ENCODE data around the gene PCLO. TPM values are rescaled to one million over a fixed set of nuclear protein-coding genes. Genes with fewer than 3 reads are reported as not detected.

PCLO gene
- total and polyA plus RNA-seq, 2 of the 4 experiments (the other 2 are of a cell fraction) = under 0.01 to 0.05 TPM

DNA sequence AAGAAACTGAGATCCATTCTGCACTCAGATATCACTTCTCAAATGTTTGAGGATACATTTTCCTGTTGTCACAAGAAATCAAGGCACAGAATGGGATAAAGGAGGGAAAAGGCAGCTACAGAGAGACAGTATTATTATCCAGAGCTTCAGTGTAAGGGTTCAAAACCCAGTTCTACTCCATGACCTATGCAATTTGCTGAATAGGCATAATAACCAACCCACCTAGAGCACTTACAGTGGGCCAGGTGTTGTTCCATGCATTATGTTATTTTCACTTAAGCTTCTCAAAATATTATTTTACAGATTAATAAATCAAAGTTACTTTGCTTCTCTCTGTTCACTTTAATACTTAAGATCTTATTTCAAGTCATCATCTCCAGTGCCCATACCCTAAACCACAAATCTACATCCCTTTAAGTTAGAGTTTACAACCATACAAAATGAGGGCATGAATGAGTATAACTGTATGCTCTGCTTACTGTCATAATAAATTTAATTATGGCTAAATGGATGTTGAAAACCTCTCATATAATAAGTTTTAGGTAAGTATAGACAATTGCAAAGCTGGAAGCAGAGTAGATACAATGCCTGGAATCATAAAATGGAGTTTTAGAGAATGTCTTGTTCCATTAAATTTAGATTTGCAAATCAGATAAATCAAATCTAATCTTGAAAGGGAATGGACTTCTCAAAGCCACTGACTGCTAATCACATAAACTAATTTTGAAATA lies 28.1 kb upstream of the PCLO start:
- Histone ChIP-seq H2BK15ac (ENCODE audit: low read depth, low read length) (no peak overlapping the region), H2AFZ (replicated peaks; ENCODE audit: low read length, poor library complexity) (no peak overlapping the region), H3K4me3 (ENCODE audit: insufficient read depth, low read depth, low read length) (no peak overlapping the region), H4K8ac (ENCODE audit: low read depth in 2 of 2, low read length in 2 of 2) (no peak overlapping the region), H2BK20ac (ENCODE audit: low read depth, low read length) (no peak overlapping the region), H2AK9ac (replicated peaks; ENCODE audit: low read depth, low read length, poor library complexity) (no peak overlapping the region), H3K14ac (replicated peaks; ENCODE audit: low read depth, low read length) (no peak overlapping the region), H2BK120ac (ENCODE audit: low read depth, low read length) (no peak overlapping the region), H3K27me3 (ENCODE audit: control insufficient read depth, insufficient read depth, low read length) (no peaks in the 10 kb centered on the region), H3K9me1 (ENCODE audit: insufficient read depth, low read length) (no peaks in the 10 kb centered on the region), H3K9ac (ENCODE audit: low read depth, low read length) (no peak overlapping the region), H3K36me3 (ENCODE audit: control insufficient read depth, insufficient read depth, low read length) (no peaks in the 10 kb centered on the region), H3K4me1 (ENCODE audit: control insufficient read depth, insufficient read depth, low read length) (no peaks in the 10 kb centered on the region), H3K9me3 (ENCODE audit: control insufficient read depth, insufficient read depth, low read length) (no peaks in the 10 kb centered on the region), H3K4ac (ENCODE audit: low read depth, low read length) (no peak overlapping the region), H3K23ac (ENCODE audit: low read depth, low read length) (no peak overlapping the region), H4K5ac (ENCODE audit: low read depth, low read length) (no peak overlapping the region), H3K79me1 (ENCODE audit: low read depth in 1 of 2, low read length in 2 of 2) (no peaks in the 10 kb centered on the region), H3K56ac (ENCODE audit: extremely low read depth, insufficient read depth, low read length) (no peak overlapping the region), H4K91ac (ENCODE audit: insufficient read depth, low read depth, low read length) (no peak overlapping the region), H3K27ac (ENCODE audit: insufficient read depth, low read length) (no peak overlapping the region), H2BK5ac (ENCODE audit: low read depth, low read length, poor library complexity, severe bottlenecking) (no peak overlapping the region), H2AK5ac (ENCODE audit: low read depth, low read length) (no peak overlapping the region), H3K4me2 (ENCODE audit: low read depth, low read length) (no peak overlapping the region), H4K20me1 (ENCODE audit: insufficient read depth, low read length) (no peaks in the 10 kb centered on the region), H3K18ac (ENCODE audit: low read depth, low read length) (no peak overlapping the region)
- ChIA-PET POLR2A (ENCODE audit: unreplicated experiment) (no interaction called here), CTCF (no interaction called here)
- in situ Hi-C loops (cut with MboI; ENCODE audit: low sequenced_read_pairs) (no loop called here), intact Hi-C loops (cut with micrococcal nuclease) (no loop called here), dilution Hi-C loops (cut with HindIII; ENCODE audit: low sequenced_read_pairs, unreplicated experiment) (no loop called here)
- DNase-seq (no peak), ATAC-seq (ENCODE audit: low read depth) (no peak)
- no TSS peak for BruUV-seq (replicated peaks)
- TF ChIP-seq POLR2A (IDR thresholded peaks at IDR 0.05; ENCODE audit: low read depth, low read length) = no peak
- TF ChIP-seq BHLHE40 (IDR thresholded peaks at IDR 0.05; ENCODE audit: low read depth, low read length) = no peak
- TF ChIP-seq SMC3 (IDR thresholded peaks at IDR 0.05; ENCODE audit: low read depth, low read length) = no peak
- TF ChIP-seq MAFK (IDR thresholded peaks at IDR 0.05; ENCODE audit: low read depth, low read length) = peak; percentile 86
- no peak for TF ChIP-seq MXI1 (IDR thresholded peaks at IDR 0.05; ENCODE audit: borderline replicate concordance, low read depth, low read length)
- no peak for TF ChIP-seq NFE2L2 (IDR thresholded peaks at IDR 0.05; ENCODE audit: low read depth, low read length)
